AG09319 (cell line): ENCODE data around the gene ANKRD34A.

ENCODE experiments used
- DNase-seq: peaks from one replicate; pipeline ENCODE4 v3.0.0-alpha.2; 2010; ENCODE audit warnings: low read depth; ENCODE audit errors: extremely low read depth
- TF ChIP-seq, protein P1 (sequence below): IDR thresholded peaks from 2 replicates; pipeline ENCODE4 v1.5.1; 2011; ENCODE audit warnings: low read depth, mild to moderate bottlenecking, inconsistent platforms, low read length, moderate library complexity

The ANKRD34A gene

DNA sequence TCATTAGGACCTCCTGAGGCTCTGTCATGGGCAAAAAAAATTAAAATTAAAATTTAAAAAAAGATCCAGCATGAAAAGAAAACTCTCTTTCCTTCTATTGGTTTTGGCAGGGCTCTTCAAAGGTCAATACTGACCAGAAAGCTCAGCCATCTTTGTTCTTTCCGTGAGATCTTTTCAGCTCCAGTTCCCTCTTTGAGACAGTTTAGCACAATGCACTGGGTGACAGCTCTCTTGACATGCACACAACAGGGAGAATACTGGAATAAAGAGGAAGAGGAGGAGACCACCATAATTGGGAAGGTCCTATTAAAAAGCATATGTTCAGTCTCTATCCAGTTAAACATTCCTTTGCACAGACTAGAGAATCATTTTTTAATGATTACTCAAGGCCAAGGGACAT is 12.8 kb downstream of the ANKRD34A start:
- TF ChIP-seq, protein P1, sequence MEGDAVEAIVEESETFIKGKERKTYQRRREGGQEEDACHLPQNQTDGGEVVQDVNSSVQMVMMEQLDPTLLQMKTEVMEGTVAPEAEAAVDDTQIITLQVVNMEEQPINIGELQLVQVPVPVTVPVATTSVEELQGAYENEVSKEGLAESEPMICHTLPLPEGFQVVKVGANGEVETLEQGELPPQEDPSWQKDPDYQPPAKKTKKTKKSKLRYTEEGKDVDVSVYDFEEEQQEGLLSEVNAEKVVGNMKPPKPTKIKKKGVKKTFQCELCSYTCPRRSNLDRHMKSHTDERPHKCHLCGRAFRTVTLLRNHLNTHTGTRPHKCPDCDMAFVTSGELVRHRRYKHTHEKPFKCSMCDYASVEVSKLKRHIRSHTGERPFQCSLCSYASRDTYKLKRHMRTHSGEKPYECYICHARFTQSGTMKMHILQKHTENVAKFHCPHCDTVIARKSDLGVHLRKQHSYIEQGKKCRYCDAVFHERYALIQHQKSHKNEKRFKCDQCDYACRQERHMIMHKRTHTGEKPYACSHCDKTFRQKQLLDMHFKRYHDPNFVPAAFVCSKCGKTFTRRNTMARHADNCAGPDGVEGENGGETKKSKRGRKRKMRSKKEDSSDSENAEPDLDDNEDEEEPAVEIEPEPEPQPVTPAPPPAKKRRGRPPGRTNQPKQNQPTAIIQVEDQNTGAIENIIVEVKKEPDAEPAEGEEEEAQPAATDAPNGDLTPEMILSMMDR: no peak
- no peak for DNase-seq

DNA sequence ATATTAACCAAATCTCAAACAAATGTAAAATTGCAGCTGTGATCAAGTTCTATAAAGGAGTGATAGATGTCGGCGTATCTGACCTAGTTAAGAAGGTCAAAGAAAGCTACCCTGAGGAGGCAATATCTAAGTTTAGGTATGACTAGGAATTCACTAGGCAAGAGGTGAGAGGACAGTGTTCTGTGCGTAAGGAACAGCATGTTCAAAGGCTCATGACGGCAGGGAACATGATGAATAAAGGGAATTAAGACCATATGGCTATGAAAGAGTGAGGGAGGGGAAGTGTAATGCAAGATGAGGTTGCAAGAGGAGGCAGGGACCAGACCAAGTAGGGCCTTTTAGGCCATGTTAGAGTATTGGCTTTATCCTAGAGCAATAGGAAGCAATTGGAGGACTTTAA is 15.2 kb downstream of the ANKRD34A start:
- TF ChIP-seq, protein P1: no peak
- no peak for DNase-seq

DNA sequence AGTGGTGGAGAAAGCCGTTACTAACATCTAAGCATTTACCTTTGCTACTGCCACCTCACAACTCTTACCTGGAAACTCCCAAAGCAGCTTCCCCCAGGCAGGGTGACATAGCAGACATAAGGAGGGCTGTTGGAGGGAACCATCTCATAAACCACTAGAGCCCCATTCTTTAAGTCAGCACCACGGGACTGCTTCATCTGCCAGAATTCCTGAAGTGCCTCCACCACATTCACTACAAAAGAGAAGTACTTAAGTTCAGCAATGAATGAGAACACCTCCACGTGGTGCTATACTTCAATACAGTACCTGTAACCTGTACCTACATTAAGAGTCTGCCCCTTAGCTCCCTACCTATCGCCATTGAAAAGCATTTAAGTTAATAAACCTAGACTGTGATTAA is 16.8 kb downstream of the ANKRD34A start:
- DNase-seq: no peak
- TF ChIP-seq, protein P1: no peak

DNA sequence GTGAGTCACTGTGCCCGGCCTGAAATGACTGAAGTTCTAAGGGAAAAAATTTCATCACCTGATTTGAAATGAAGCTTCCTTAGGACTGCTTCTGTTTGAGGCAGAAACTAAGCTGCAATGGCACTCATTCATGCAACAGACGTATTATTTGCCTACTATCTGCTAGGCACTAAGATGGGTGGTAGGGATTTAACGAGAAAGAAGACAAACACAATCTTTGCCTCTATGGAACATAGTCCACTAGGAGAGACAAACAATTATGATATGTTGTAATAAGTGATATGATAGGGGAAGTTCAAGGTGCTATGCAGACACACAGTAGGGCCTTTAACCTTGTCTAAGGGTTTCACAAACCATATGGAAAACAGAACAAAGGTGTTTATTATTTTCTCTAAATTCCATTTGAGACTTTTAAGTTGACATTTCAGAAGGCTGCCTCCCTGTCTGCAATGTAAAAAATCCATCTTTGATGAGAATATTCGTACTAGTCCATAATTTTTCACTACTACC is 17.8 kb downstream of the ANKRD34A start:
- DNase-seq: no peak
- TF ChIP-seq, protein P1: no peak

DNA sequence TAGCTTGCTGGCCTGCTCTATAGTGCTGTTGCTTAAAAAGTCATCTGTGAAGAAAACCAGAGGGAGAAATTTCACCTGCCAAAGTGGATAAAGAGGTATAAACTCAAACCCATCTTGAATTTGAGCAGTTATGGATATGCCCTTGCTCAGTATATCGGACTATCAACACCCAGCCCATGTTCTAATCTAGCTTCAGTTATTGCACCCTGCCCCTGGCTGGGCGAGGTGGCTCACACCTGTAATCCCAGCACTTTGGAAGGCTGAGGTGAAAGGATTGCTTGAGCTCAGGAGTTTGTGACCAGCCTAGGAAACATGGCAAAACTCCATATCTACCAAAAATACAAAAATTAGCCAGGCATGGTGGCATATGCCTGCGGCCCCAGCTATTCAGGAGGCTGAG is 19.8 kb downstream of the ANKRD34A start:
- DNase-seq: no peak
- TF ChIP-seq, protein P1: no peak

DNA sequence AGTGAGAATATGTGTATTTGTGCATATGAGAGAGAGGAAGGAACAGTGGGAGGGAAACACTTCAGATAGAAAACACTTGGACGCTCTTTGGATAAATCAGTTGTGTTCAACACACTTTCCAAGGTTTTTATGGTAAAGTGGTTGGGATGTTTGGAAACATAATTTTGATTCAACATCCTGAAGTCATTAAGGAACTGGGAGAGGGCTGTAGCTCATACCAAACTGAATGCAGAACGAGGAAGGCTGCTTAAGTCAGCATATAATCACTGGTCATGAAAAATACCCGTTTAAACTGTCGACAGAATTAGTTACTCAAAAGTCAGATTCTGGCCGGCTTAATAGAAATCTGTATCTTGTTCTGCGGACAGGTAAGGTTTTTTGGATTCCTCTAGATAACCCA is 21.5 kb downstream of the ANKRD34A start:
- TF ChIP-seq, protein P1: no peak
- no peak for DNase-seq

DNA sequence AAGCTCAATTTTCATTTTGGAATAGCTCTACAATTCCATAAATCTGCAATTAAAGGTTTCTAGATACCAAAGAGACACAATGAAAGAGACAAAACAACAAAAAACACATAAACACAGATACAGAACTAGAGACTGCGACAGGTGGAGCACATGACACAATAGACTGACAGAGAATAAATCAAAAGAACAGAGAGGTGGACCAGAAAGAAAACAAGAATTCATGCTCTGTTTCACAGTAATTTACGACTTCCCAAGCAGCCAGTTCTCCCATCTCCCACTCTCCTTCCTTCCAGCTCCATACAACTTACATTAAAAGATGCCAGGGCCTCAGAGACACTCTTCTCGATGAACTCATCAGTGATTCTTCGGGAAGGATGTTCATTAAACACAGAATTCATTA is 22.0 kb downstream of the ANKRD34A start:
- no peak for DNase-seq
- TF ChIP-seq, protein P1: no peak
